ENCODE measurements around the gene JPH3. TPM values are rescaled to one million over a fixed set of nuclear protein-coding genes. Genes with fewer than 3 reads are reported as not detected.

The JPH3 gene
- total RNA-seq, 1 experiment from 2014 or later = not detected

DNA sequence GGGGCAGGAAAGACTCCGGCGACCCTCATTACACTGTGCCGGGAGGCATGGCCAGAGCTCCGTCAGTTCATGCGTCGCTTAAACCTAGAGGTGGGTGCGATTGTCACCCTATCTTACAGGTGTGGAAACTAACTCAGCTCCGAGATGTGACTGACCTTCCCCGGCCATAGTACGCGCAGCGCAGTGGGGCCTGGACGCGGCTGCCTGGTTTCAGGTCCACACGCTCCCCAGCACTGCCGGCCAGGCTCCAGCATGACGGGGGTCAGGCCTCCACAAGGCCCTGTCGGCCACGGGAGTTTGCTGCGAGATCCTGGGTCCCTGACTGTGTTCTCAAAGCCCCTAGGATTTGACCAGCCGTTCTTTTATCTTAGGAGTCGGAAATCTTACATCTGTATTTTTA is 34.4 kb downstream of the JPH3 start:
- Histone ChIP-seq H3K9me3 (ENCODE audit: insufficient read depth, low read depth) (no peaks in the 10 kb centered on the region), H3K27ac (no peak overlapping the region), H3K36me3 (ENCODE audit: low read depth) (no peaks in the 10 kb centered on the region), H3K4me2 (peak overlapping the region; percentile 75; the same call in 1 of the 2 replicates), H3K9me2 (ENCODE audit: insufficient read depth) (no peaks in the 10 kb centered on the region), H3K4me3 (no peak overlapping the region), H3K4me1 (replicated peaks; ENCODE audit: insufficient read depth) (no peaks in the 10 kb centered on the region; the same call in 1 of the 2 replicates), H2AFZ (no peak overlapping the region), H3K79me2 (ENCODE audit: low read depth) (no peaks in the 10 kb centered on the region), H3F3A (ENCODE audit: insufficient read depth, low read depth) (no peaks in the 10 kb centered on the region), H3K27me3 (ENCODE audit: insufficient read depth, low read depth) (peaks cover 90% of the 10 kb centered on the region), H4K20me1 (ENCODE audit: insufficient read depth) (no peaks in the 10 kb centered on the region)
- DNase-seq = no peak
- no peak for TF ChIP-seq EZH2 (IDR thresholded peaks at IDR 0.05; ENCODE audit: low read depth)
- TF ChIP-seq, protein P1, sequence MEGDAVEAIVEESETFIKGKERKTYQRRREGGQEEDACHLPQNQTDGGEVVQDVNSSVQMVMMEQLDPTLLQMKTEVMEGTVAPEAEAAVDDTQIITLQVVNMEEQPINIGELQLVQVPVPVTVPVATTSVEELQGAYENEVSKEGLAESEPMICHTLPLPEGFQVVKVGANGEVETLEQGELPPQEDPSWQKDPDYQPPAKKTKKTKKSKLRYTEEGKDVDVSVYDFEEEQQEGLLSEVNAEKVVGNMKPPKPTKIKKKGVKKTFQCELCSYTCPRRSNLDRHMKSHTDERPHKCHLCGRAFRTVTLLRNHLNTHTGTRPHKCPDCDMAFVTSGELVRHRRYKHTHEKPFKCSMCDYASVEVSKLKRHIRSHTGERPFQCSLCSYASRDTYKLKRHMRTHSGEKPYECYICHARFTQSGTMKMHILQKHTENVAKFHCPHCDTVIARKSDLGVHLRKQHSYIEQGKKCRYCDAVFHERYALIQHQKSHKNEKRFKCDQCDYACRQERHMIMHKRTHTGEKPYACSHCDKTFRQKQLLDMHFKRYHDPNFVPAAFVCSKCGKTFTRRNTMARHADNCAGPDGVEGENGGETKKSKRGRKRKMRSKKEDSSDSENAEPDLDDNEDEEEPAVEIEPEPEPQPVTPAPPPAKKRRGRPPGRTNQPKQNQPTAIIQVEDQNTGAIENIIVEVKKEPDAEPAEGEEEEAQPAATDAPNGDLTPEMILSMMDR (conservative IDR thresholded peaks at IDR 0.05) = no peak
- ChIA-PET CTCF (interaction anchor here (0.8 to 2.9 kb wide), 9 partner anchors 55 to 1072 kb away, joined by 3 to 14 read pairs (median 5); no protein-coding TSS in a partner anchor), POLR2A (ENCODE audit: unreplicated experiment) (no interaction called here)
- BruUV-seq (replicated peaks) = no TSS peak
- intact Hi-C loops (cut with micrococcal nuclease; ENCODE audit: unreplicated experiment) = loop anchor here (1.0 to 5.0 kb wide), 4 partner anchors 48 to 319 kb away; partner anchors contain the start of gene C16orf95

DNA sequence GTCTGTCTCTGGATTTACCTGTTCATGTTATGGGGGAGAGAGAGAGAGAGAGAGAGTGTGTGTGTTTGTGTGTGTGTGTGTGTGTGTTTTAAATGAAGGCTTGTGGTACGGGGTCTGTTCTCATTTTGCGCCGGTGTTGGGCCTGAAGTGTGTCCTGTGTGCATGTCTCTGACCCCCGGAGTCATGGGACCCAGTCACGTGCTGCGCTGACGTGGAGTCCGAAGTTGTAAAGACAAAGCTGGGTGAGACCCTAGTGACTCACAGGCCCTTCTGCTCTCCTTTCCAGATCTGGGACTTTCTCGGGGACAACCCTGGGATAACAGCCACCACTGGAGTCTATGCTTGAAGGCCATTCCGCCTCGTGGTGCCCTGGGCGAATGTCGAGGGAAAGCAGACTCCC is 35.0 kb downstream of the JPH3 start:
- DNase-seq = no peak
- BruUV-seq (replicated peaks) = no TSS peak
- no peaks in the 10 kb centered on the region for H4K20me1 ChIP-seq (ENCODE audit: insufficient read depth)
- TF ChIP-seq, protein P1 (conservative IDR thresholded peaks at IDR 0.05) = no peak
- no peak for TF ChIP-seq EZH2 (IDR thresholded peaks at IDR 0.05; ENCODE audit: low read depth)
- H3K4me2 ChIP-seq = no peak overlapping the region
- H3K9me2 ChIP-seq (ENCODE audit: insufficient read depth) = no peaks in the 10 kb centered on the region
- H3K79me2 ChIP-seq (ENCODE audit: low read depth) = no peaks in the 10 kb centered on the region
- H3K9me3 ChIP-seq (ENCODE audit: insufficient read depth, low read depth) = no peaks in the 10 kb centered on the region
- ChIA-PET CTCF (interaction anchor here (0.7 to 2.9 kb wide), 2 partner anchors 73 to 243 kb away, joined by 8 to 14 read pairs; no protein-coding TSS in a partner anchor), POLR2A (ENCODE audit: unreplicated experiment) (no interaction called here)
- H3K36me3 ChIP-seq (ENCODE audit: low read depth) = no peaks in the 10 kb centered on the region
- intact Hi-C loops (cut with micrococcal nuclease; ENCODE audit: unreplicated experiment) = loop anchor here (2.0 to 5.0 kb wide), 2 partner anchors 233 to 320 kb away; partner anchors contain the start of gene C16orf95
- H3K4me1 ChIP-seq (replicated peaks; ENCODE audit: insufficient read depth) = no peaks in the 10 kb centered on the region; the same call in 1 of the 2 replicates
- no peaks in the 10 kb centered on the region for H3F3A ChIP-seq (ENCODE audit: insufficient read depth, low read depth)
- no peak overlapping the region for H2AFZ ChIP-seq
- H3K27ac ChIP-seq = no peak overlapping the region
- no peak overlapping the region for H3K4me3 ChIP-seq
- peaks cover 90% of the 10 kb centered on the region for H3K27me3 ChIP-seq (ENCODE audit: insufficient read depth, low read depth)

DNA sequence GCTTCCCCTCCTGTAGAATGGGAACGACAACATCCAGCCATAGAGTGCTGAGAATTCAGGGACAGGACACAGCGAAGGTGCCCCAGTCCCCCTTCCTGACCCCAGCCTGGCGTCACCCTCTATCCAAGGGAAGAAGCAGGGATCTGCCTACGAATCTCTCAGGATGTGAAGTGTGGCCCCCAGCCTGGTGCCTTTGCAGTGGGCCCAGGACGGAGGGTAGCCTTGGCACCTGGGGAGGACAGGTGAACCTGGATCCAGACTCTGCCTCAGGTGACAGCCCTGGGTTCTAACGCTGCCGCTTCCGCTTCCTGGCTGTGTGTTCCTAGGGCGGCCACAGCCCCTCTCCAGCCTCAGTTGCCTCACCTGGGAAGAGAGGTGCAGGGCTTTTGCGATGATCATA is 36.4 kb downstream of the JPH3 start:
- H3K4me3 ChIP-seq = no peak overlapping the region
- H3K79me2 ChIP-seq (ENCODE audit: low read depth) = no peaks in the 10 kb centered on the region
- no peaks in the 10 kb centered on the region for H3K9me2 ChIP-seq (ENCODE audit: insufficient read depth)
- no peaks in the 10 kb centered on the region for H3K36me3 ChIP-seq (ENCODE audit: low read depth)
- H3K4me2 ChIP-seq = no peak overlapping the region
- H3K27me3 ChIP-seq (ENCODE audit: insufficient read depth, low read depth) = peaks cover 87% of the 10 kb centered on the region
- no peaks in the 10 kb centered on the region for H4K20me1 ChIP-seq (ENCODE audit: insufficient read depth)
- POLR2A ChIA-PET (ENCODE audit: unreplicated experiment) = no interaction called here
- no peak overlapping the region for H2AFZ ChIP-seq
- no peaks in the 10 kb centered on the region for H3K9me3 ChIP-seq (ENCODE audit: insufficient read depth, low read depth)
- TF ChIP-seq, protein P1 (conservative IDR thresholded peaks at IDR 0.05) = no peak
- TF ChIP-seq EZH2 (IDR thresholded peaks at IDR 0.05; ENCODE audit: low read depth) = no peak
- no peaks in the 10 kb centered on the region for H3F3A ChIP-seq (ENCODE audit: insufficient read depth, low read depth)
- CTCF ChIA-PET = no interaction called here
- intact Hi-C loops (cut with micrococcal nuclease; ENCODE audit: unreplicated experiment) = loop anchor here (5.0 kb wide), 1 partner anchor 321 kb away; the partner anchor contains the start of gene C16orf95
- no peaks in the 10 kb centered on the region; the same call in 1 of the 2 replicates for H3K4me1 ChIP-seq (replicated peaks; ENCODE audit: insufficient read depth)
- DNase-seq = no peak
- no TSS peak for BruUV-seq (replicated peaks)
- no peak overlapping the region for H3K27ac ChIP-seq
